RWPE1 (cell line): ENCODE results near the gene SMAD5.

Source experiments
- CTCF ChIA-PET: fragments of 350-600 bp; sonication (Branson Sonifier 250); formaldehyde crosslinking; extraction: SDS; loops from one replicate; lab custom pipeline; 2021; lab: Yijun Ruan, JAX
- POLR2A ChIA-PET: fragments of 400-600 bp; formaldehyde crosslinking; extraction: SDS; loops from one replicate; lab custom pipeline; 2020; ENCODE audit warnings: antibody characterized with exemption; ENCODE audit not compliant: low non-redundant PET; lab: Yijun Ruan, JAX
- DNase-seq: peaks from one replicate; pipeline ENCODE4 v3.0.0; 2012; ENCODE audit warnings: low spot score
- H3K27ac ChIP-seq: fragments of 450-650 bp; 2 replicates; pipeline ENCODE4 v1.5.1; 2017
- TF ChIP-seq, protein P1 (sequence below): fragments of 450-650 bp; conservative IDR thresholded peaks from 2 replicates; pipeline ENCODE4 v1.5.1; 2017; ENCODE audit warnings: low read depth, mild to moderate bottlenecking

SMAD5 gene

DNA sequence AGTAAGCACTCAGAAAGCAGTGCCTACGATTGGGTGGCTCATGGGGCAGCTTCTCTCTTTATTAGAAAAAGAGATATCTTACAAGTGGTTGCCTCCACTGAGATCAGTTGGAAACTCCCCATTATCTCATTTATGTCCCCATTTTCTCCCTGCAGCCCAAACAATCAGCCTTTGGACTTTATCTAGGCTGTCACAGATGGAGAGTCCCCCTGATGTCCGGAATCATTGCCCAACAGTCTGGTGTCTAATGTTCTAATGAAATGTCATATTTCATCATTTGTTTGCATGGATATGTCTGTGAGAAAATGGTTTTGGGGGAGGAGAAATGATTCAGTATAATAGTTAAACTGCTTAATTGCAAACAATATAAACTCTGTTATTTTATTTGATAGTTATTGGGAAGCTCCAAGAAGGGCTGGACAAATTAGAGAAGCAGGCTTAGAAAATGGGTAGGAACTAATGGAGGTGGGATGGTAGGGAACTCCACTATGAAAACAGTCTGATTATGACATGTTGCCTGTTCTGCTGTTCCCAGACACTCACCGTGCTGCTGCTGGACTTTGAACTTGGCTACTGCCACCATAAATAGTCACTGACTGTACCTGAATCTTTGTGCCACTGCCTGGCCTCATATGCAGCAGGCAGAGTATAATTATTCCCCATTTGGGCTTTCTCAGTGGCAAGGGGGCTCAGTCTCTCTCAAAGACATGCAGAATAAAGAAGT is 38.3 kb upstream of the SMAD5 start:
- H3K27ac ChIP-seq, result no peak overlapping the region
- ChIA-PET CTCF (interaction anchor here (0.6 to 2.4 kb wide), 2 partner anchors 12 to 31 kb away, joined by 4 to 8 read pairs; no protein-coding TSS in a partner anchor), POLR2A (no interaction called here)
- TF ChIP-seq, protein P1, sequence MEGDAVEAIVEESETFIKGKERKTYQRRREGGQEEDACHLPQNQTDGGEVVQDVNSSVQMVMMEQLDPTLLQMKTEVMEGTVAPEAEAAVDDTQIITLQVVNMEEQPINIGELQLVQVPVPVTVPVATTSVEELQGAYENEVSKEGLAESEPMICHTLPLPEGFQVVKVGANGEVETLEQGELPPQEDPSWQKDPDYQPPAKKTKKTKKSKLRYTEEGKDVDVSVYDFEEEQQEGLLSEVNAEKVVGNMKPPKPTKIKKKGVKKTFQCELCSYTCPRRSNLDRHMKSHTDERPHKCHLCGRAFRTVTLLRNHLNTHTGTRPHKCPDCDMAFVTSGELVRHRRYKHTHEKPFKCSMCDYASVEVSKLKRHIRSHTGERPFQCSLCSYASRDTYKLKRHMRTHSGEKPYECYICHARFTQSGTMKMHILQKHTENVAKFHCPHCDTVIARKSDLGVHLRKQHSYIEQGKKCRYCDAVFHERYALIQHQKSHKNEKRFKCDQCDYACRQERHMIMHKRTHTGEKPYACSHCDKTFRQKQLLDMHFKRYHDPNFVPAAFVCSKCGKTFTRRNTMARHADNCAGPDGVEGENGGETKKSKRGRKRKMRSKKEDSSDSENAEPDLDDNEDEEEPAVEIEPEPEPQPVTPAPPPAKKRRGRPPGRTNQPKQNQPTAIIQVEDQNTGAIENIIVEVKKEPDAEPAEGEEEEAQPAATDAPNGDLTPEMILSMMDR, result no peak
- no peak for DNase-seq

DNA sequence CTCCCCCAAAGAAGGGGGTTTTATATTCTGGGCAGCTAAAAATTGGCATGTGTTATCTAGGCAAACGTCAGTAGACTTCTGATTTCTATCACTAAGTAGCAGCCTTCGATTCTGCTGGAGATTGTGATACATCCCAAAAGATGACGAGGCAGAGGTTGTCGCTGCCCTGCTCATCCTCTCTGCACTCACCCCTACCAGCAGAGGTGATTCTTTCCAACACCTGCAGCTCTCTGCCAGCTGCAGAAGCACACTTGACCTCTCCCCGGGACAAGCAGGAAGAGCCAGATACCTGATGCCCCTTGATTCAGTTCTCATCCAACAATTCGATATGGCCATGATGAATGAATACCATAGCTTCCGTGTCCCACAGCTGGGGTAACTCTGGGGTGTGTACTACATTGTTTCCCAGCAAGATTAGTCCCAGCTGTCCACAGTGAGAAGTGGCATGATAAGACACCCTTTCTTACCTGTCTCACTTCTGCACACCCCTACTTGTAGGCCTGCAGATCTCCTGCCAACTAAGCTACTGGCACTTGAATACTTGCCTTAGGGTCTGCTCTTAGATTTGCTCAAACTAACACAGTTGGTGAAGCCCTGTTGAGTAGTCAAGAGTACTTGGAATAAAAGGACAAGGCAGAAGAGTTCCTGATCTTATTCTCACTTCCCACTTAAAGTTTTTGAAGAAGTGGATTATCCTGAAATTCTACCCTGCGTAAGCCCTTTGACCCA is 37.6 kb upstream of the SMAD5 start:
- CTCF ChIA-PET, result interaction anchor here (0.6 to 2.4 kb wide), 3 partner anchors 12 to 1634 kb away, joined by 4 to 8 read pairs (median 4); no protein-coding TSS in a partner anchor
- POLR2A ChIA-PET, result no interaction called here
- TF ChIP-seq, protein P1, result no peak
- no peak overlapping the region for H3K27ac ChIP-seq
- DNase-seq, result no peak

GRCh38 chr5:136098176-136098575 is 34.5 kb upstream of the SMAD5 start:
- CTCF ChIA-PET, result no interaction called here
- no peak overlapping the region for H3K27ac ChIP-seq
- no peak for DNase-seq
- POLR2A ChIA-PET, result no interaction called here
- TF ChIP-seq, protein P1, result no peak

DNA sequence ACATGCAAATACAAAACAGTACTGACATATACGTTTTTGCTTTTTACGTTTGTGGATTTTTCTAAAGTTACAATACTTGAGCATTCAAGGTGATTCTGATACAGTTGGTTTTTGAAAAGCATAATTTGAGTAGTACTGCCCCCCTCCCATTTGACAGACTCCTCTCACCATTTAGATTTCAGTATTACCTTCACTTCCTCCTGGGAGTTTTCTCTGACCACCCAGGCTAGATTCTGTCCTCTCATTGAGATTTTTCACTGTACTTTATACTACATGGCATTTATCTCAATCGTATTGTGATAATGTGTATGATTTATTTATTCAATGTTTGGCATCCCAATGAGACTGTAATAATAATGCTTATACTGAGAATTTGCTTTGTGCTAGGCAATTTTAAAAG is 32.8 kb upstream of the SMAD5 start:
- POLR2A ChIA-PET, result no interaction called here

DNA sequence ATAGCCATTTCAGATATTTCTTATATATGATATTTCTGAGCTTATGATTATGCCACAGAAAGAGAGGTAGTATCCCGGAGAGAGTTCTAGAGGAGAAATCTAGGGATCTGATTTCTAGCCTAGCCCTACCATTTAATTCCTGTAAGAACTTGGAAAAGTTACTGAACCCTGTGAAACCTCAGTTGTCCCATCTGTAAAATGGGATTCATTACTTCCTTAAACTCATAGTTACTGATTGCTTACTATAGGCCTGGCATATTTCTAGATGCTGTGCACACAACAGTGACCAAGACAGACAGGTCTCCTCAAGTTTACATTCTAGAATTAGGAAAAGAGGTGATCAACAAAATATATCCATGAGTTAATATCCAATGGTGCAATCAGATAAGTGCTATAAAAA is 30.8 kb upstream of the SMAD5 start:
- TF ChIP-seq, protein P1, result no peak
- CTCF ChIA-PET, result interaction anchor here (1.0 to 1.6 kb wide), 2 partner anchors 19 to 30 kb away, joined by 3 to 4 read pairs; partner anchors contain the start of gene SMAD5

More for the DNA sequence above, 32.8 kb upstream of the SMAD5 start:
- CTCF ChIA-PET, result no interaction called here
- TF ChIP-seq, protein P1, result no peak
- DNase-seq, result no peak
- no peak overlapping the region for H3K27ac ChIP-seq

GRCh38 chr5:136103118-136103517 is 29.5 kb upstream of the SMAD5 start:
- TF ChIP-seq, protein P1, result no peak
- DNase-seq, result no peak
- ChIA-PET POLR2A (no interaction called here), CTCF (no interaction called here)
- H3K27ac ChIP-seq, result no peak overlapping the region

More for the DNA sequence above, 30.8 kb upstream of the SMAD5 start:
- POLR2A ChIA-PET, result no interaction called here
- H3K27ac ChIP-seq, result no peak overlapping the region
- DNase-seq, result no peak
